ENCODE data around the gene STRIP1. TPM values are rescaled to one million over a fixed set of nuclear protein-coding genes. Genes with fewer than 3 reads are reported as not detected.
"Not testable (repeated sequence)": the region's sequence is repeated elsewhere in the genome, so short reads cannot be mapped to it uniquely, and the experiment has no call there.

STRIP1 gene
- total RNA-seq, 2 donors from 2014 or later = 18.2 to 19.0 TPM

DNA sequence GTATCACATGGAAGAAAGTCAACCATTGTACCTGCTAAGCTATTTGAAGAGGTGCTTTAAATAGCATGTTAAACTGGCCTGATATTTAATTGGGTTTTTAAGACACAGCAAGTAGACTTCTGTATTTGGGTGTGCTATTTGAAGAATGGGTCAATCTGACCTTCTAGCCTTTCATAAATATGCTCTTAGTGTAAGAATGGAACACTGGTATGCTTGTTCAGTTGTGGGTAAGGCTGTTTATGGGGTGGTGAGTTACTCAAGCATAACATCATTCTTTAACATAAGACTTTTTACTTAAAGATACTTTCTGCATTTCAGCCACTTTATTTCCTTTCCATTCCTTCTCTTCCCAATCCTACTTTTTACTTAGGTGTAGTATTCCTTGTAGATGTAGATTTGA is 28.5 kb upstream of the STRIP1 start:
- ATAC-seq = no peak
- intact Hi-C loops (cut with DNase I) = no loop called here

DNA sequence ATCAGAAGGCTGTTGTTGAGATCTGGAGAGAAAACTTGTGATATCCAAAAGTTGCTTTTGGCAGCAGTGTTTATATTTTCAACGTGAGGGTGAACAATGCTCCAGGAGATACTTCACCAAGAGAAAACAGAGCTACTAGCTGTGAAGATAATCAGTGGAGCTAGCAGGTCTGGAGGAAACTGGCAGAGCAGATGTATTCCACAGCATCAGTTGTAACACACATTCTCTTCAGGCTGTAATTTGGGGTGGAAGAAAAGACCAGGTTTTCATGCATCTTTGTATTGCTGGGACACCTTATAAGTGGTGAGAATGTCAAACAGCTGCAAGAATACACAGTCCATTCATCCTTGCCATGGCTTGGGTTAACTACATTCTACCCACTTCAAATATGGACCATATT is 27.9 kb upstream of the STRIP1 start:
- DNase-seq (no peak), ATAC-seq (no peak)

More for the DNA sequence above, 28.5 kb upstream of the STRIP1 start:
- DNase-seq = no peak

GRCh38 chr1:110007046-110007830 is 27.2 kb upstream of the STRIP1 start:
- ATAC-seq (no peak), DNase-seq (no peak)
- intact Hi-C loops (cut with DNase I) = no loop called here

More for the DNA sequence above, 27.9 kb upstream of the STRIP1 start:
- intact Hi-C loops (cut with DNase I) = no loop called here

- DNase-seq (no peak), ATAC-seq (no peak)
- intact Hi-C loops (cut with DNase I) = no loop called here
Observed at GRCh38 chr1:110008971-110009565, 25.4 kb upstream of the STRIP1 start.

DNA sequence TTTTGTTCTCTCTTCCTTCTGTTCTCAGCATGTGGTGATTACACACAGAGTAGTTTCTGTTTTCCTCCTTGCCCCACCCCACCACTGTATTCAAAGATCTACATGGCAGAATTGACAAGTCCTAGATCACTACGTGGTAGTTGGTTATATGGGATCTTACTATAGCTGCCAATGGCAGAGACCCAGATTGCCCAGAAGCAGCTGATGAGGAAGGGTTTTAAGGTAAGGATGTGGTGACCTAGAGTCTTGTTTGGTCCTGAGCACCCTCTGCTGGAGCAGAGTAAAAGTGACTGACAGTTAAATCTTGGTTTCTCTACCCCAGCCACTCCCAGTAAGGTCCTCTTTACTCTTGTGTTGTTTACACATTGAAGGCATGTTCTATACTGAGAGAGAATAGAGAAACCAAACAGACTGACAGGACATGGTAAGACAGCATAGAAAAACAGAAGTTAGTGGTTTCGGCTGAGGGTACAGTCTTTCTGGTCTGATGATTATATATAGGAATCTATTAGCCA is 22.8 kb upstream of the STRIP1 start:
- ATAC-seq = peak; percentile 47 to 82
- DNase-seq = no peak
- intact Hi-C loops (cut with DNase I) = no loop called here

GRCh38 chr1:110012100-110012780 is 22.2 kb upstream of the STRIP1 start:
- no peak for DNase-seq
- no peak for ATAC-seq
- intact Hi-C loops (cut with DNase I) = no loop called here

GRCh38 chr1:110017792-110018191 is 16.6 kb upstream of the STRIP1 start:
- intact Hi-C loops (cut with DNase I) = no loop called here
- ATAC-seq = no peak
- no peak for DNase-seq

DNA sequence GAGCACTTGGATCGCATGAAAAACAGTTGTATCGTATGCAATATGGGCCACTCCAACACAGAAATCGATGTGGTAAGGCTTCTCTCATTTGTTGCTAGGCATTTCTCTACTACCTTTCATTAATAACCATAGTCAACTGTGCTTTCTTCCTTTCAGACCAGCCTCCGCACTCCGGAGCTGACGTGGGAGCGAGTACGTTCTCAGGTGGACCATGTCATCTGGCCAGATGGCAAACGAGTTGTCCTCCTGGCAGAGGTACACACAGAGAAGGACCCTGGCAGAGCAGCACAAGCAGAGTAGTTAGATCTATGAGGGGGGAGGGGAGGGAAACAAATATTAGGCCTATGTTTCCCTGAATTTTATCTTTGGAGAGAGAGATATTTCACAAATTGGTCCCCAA is 16.0 kb upstream of the STRIP1 start:
- DNase-seq = no peak
- ATAC-seq = no peak
- intact Hi-C loops (cut with DNase I) = no loop called here

DNA sequence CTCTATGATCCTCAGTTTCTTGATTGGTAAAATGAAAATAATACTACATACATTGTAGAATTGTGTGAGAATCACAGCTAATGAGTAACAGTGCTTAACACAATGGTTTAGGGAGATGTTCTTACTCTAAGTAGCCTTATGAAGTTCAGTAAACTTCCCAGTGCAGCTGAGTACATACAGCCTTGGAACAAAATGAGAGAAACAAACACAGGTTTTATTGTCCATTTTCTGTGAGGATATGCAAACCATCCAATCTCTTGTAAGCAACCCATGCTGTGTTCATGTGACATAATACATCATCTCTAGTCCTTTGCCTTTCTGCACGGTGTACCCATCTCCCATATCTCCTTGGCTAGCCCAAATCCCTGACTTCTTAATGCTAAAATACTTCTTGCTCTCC is 14.7 kb upstream of the STRIP1 start:
- ATAC-seq = no peak
- no peak for DNase-seq
- intact Hi-C loops (cut with DNase I) = no loop called here

- DNase-seq (no peak), ATAC-seq (no peak)
- intact Hi-C loops (cut with DNase I) = no loop called here
Observed at GRCh38 chr1:110021285-110021684, 13.1 kb upstream of the STRIP1 start.

DNA sequence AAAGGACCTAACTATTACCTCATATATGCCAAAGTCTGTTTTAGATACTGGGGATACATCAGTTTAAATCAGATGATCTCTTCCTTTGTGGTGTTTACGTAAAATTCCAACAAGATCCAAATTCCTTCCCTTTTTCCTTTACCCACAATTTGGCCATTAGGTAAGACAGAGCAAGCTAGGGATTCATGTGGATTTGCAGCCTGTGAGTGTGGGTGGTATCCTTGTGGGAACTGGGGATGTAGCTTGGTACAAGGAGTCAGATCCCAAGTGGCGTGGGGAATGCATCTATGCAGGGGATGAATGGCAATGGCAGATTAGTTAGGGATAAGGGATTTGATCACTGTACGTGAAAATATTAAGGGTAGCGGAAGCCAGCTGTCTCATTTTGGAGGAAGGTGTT is 9.8 kb upstream of the STRIP1 start:
- ATAC-seq (no peak), DNase-seq (no peak)
- intact Hi-C loops (cut with DNase I) = no loop called here

- DNase-seq; ATAC-seq; intact Hi-C loops (cut with DNase I): not testable (repeated sequence)
Observed at GRCh38 chr1:110030687-110031086, 3.7 kb upstream of the STRIP1 start.

DNA sequence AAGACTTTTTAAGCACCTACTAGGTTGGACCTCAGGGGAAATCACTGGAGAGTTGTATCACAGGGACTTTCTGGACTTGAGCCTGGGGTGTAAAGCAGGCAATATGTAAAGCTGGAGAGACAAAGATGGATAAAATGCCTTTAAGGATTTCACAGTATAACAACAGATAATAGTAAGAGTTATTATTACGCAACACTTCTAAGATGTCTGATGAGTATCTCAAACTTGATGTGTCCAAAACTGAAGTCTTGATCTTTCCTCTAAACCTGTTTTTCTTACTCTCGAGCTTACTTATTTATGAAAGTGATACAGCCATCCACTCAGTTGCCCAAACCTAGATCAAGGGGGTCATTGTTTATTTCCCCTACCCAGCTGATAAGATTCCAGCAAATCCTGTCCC is 2.1 kb upstream of the STRIP1 start:
- intact Hi-C loops (cut with DNase I) = no loop called here
- no peak for DNase-seq
- no peak for ATAC-seq

GRCh38 chr1:110033421-110033820 is 1.0 kb upstream of the STRIP1 start:
- ATAC-seq (no peak), DNase-seq (no peak)
- intact Hi-C loops (cut with DNase I) = no loop called here

DNA sequence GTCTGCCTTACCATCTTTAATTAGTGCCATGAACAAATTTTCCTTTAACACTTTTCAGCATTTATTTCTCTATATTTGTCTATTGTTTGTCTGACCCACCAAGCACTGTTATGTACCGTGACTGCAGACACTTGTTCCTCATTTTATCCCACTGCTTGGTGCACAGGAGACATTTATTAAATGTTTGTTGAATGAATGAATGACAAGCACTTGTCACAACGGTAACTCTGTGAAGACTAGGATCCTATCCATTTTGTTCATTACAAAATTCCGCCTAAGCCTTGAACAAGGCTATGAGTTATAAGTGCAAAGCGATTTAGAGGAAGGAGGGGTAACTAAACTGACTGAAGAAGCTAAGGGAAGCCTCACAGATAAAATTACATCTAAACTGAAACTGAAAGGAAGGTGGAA is 379 bp upstream of the STRIP1 start:
- DNase-seq = no peak
- intact Hi-C loops (cut with DNase I) = no loop called here
- ATAC-seq = no peak

GRCh38 chr1:110035236-110035752 is 870 bp downstream of the STRIP1 start:
- DNase-seq (no peak), ATAC-seq (no peak)
- intact Hi-C loops (cut with DNase I) = no loop called here

DNA sequence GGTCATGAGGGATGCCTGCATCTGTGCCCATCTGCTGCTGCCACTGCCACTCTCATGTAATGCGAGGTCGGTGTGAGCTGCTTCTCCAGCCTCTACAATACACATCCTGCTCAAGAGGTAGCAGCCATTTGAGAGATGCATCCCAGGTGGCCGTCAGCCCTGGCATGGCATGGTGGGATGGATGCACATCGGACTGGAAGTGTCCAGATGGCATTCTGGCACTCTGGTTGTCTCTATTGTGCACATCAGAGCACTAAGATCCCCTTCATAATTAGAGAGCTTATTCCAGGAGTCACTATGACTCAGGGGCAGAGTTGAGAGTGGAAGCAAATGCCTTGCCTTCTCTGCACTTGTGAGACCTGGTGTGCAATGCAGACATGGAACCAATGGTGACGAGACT is 3.8 kb downstream of the STRIP1 start:
- ATAC-seq (no peak), DNase-seq (no peak)
- intact Hi-C loops (cut with DNase I) = no loop called here

DNA sequence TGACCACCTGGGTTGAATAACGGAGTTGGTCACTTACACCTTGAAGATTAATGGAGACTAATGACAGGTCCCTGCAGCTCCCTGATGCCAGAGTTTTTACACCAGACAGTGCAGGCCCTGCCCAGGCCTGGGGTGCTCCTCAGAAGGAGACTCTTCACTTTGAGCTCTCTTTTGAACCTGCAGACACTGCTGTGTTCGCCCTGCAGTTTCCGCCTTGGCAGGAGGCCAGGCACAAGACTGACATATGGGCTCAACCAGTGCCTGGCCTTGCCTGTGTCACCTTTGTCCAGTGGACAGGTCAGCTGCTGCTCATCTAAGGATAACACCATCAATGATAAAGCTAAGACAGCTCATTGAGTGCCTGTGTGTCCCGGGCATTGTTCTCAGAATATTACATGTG is 5.2 kb downstream of the STRIP1 start:
- no peak for ATAC-seq
- intact Hi-C loops (cut with DNase I) = no loop called here

GRCh38 chr1:110040548-110040947 is 6.1 kb downstream of the STRIP1 start:
- no peak for DNase-seq
- intact Hi-C loops (cut with DNase I) = no loop called here
- no peak for ATAC-seq

More for the DNA sequence above, 5.2 kb downstream of the STRIP1 start:
- DNase-seq = no peak

- intact Hi-C loops (cut with DNase I) = no loop called here
- ATAC-seq = no peak
- DNase-seq = no peak
Observed at GRCh38 chr1:110043016-110043415, 8.6 kb downstream of the STRIP1 start.
